Nucleus accumbens (tissue), 56 donors: Measurements from ENCODE around the gene TLE1.
"Not testable (repeated sequence)": the region's sequence is repeated elsewhere in the genome, so short reads cannot be mapped to it uniquely, and the experiment has no call there.

ENCODE experiments used
- DNase-seq, 56 donors: peaks; one replicate each; lab custom pipeline; 2025; lab: John Stamatoyannopoulos, UW

The TLE1 gene

DNA sequence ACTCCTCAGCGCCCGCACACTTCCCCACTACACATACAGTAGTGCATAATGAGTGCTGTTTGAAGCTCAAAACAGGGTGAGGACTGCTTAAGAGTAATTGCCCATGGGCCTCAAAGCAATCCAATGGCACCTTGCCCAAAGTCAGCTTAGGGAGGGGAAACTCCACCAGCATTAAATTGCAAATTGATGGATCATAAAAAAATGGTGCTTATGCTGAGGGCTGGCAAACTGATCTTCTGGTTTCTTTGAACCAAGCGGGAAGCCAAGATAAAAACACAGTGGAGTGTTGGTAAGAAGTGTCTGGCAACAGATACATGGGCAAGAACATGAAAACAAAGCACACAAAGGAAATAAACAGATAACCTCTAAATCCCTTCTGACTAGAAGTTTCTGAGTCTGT, 28.0 kb downstream of the TLE1 start:
- DNase-seq = no peak

DNA sequence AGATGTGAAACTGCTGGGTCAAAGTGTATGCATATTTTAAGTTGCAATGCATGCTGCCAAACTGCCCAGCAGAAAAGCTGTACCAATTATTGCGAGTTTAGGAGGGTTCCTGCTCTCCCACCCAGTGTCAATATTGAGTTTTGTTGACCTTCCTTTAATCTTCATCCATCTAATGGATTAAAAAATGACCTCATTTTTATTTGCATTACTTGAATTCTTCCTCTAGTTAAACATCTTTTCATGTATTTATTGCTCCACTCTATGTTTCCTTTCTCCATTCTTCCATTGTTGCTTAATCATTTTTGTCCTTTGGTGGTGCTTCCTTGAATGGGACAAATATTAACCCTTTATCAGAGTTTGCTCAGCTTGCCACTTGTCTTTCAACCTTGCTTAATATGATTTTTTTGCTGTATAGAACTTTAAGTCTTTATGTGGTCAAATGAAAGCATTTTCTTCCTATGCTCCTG, 32.4 kb downstream of the TLE1 start:
- no peak for DNase-seq

- no peak for DNase-seq
Measured at GRCh38 chr9:81656004-81656403, 33.3 kb downstream of the TLE1 start.

DNA sequence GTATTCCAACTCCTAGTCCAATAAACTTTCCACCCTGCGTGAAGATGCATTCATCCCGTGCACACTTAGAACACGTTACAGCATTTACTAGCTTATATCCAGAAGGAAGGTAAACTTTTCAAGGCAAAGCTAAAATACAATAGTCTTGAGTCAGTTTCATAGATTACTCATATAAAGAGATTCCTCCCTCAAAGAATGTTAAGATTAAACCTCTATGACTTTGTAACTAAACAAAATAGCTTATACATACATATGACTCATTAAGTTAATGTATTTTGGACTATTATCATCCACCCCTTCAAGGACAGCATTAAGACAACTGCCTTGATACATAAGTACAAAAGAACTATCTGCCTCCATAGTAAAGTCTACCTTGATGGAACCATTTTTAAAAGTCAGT, 36.1 kb downstream of the TLE1 start:
- DNase-seq = no peak

GRCh38 chr9:81652058-81652687, 37.2 kb downstream of the TLE1 start:
- no peak for DNase-seq

DNA sequence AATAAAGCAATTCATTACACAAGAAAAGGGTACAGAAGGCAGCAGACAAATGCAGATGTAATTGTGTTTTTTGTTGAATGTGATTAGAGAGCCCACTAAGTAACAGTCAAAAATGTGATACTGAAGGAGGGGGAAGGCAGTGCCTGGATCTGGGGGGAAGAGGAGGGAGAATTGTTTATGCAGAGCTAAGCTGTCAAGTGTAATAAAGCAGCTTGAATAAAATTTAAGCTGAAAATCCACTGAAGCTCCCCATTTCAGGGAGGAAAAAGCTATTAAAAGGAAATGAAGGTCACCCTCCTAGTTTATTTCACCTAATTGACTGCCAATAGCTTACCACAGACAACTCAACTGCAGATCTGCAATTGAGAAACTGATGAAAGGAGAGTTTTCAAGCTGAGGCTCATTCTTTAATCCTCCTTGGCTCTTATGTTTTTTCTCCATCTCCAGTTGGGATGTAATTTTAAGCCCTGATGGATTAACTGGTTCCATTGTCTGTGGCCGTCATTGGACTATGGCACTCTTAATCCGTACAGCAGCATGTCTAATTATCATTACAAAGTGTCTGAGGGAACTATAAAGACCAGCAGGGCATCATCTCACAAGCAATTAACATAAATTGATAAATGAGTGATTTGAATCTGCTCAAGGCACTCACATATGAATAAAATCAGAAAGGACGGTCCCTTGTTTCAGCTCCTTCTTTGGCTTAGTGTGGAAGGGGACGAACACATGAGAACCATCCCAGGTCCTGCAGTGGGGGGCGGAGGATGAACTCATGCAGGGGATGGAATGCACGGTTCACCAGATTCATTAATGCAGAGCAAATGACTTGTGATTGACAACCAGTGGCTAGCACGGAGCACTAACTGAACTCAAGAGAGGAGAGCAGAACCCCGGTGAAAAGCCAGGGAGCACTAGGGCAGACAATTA, 38.5 kb downstream of the TLE1 start:
- no peak for DNase-seq

DNA sequence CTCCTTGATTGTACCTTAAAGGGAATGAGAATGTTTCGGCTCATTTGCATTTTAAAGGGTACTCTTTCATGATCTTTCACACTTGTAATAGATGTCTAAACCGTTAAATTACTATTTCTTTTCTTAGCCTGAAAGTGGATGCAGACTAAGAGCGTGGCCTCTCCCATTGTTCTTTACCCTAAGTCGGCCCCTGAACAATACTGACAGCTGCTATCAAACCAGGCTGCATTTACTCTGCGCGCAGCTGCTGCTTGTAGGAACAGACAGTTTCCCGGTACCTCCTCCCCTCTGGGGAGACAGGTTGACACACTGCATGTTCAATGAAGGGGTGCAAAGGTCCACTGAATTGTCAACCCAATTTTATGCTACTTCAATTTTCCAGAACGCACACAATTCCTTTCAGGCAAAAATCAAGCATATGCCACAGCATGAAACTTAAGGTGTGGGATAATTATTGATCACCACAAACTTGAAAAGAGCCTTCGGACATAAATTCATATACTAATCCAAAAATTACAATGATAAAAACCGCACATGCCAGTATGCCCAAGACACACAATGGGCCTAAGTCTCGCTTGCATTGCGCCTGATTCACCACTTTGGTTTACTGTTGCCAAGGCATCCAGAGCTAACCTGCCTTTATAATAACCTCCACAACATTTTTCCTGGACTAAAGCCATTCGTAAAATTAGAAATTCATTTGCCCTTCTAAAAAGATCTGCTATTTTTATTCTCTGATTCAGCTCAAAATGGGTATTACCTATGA, 39.7 kb downstream of the TLE1 start:
- no peak for DNase-seq

- DNase-seq = no peak
Measured at GRCh38 chr9:81648891-81649290, 40.5 kb downstream of the TLE1 start.

DNA sequence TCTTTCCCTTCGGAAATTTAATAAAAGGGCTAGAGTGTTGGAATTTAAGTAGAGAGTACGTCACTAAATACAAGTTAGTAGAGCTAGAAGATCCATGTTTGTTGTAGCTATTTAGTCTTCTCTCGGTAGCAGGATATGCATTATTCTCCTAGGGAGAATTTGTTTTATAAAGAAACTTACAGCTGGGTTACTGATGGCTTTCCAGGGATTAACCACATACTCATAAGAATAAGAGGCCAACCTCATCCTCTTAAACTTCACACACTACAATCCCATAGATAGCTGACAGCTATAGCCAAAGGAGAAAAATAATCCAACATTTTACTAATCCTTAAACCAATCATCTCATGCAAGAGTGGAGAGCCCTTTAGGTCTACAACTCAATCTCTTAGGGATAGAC, 43.0 kb downstream of the TLE1 start:
- no peak for DNase-seq

GRCh38 chr9:81644513-81644912, 44.8 kb downstream of the TLE1 start:
- DNase-seq = not testable (repeated sequence)

- DNase-seq = no peak
Measured at GRCh38 chr9:81637276-81637675, 52.1 kb downstream of the TLE1 start.

DNA sequence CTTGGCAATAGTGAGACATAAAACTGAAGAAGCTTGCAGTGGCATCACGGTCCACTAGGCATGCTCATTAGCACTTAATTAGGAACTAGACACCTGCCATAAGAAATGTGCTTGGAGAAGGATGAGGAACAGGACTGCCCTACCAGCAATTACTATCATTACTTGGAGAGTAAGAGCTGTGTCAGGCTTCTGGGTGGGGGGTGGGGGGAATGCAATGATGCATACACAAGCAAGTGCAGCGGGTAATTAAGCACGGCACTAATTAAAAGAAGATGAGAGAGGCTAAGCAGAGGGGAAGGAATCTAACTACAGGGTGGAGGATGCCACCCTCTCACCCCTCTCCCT, 53.1 kb downstream of the TLE1 start:
- no peak for DNase-seq

DNA sequence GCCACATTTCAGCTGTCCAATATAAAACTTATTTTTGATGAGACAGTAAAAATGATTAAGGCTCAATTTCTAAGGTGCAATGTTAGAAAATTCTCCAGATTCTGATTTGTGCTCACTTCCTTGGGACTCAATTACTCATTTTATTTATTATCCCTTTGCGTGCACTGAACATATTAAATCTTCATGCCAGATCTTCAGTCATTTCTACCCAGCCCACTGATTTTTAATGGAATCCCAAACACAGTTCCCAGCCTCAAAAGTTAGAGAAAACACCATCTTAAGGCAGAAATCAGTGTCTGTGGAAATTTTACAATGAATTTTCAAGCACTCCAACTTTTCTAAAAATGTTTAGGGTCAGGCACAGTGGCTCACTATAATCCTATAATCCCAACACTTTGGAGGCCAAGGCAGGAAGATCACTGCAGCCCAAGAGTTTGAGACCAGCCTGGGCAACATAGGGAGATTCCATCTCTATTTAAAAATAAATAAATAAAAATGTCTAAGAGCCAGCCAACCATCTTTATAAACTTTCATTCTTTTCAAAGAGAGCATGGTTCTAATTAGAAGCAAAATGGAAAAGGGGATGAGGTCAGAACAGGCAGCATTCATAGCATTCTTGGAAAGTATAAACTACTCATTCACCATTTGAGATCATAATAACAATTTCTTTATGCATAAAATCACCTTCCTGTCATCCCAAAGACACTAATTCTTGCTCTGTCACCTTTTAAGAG, 53.7 kb downstream of the TLE1 start:
- DNase-seq = no peak

DNA sequence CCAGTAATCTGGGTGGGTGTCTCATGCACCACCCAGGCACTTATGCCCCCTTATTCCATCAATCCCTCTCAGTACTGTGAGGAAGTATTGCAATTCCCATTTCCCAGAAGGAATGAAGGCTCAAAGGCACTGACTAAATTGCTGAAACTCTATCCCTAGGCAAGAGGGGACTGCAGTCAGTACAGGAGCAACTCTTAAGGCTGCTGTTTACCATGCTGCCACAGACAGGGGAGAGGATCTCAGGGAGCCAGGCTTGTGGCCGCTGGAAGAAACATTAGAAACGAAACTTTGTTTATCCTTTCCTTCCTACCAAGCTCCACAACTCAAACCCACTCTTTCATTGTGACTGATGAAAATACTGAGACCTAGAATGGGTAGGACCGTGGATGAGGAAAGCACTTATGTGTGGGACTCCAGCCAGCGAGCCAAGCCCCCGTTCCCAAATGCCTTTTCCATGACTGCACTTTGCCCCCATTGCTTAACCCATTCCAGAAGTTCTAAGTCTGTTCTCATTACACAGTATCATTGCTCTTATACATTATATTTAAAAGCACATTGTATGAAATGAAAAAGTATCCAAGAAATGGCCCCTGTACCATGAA, 54.3 kb downstream of the TLE1 start:
- no peak for DNase-seq

DNA sequence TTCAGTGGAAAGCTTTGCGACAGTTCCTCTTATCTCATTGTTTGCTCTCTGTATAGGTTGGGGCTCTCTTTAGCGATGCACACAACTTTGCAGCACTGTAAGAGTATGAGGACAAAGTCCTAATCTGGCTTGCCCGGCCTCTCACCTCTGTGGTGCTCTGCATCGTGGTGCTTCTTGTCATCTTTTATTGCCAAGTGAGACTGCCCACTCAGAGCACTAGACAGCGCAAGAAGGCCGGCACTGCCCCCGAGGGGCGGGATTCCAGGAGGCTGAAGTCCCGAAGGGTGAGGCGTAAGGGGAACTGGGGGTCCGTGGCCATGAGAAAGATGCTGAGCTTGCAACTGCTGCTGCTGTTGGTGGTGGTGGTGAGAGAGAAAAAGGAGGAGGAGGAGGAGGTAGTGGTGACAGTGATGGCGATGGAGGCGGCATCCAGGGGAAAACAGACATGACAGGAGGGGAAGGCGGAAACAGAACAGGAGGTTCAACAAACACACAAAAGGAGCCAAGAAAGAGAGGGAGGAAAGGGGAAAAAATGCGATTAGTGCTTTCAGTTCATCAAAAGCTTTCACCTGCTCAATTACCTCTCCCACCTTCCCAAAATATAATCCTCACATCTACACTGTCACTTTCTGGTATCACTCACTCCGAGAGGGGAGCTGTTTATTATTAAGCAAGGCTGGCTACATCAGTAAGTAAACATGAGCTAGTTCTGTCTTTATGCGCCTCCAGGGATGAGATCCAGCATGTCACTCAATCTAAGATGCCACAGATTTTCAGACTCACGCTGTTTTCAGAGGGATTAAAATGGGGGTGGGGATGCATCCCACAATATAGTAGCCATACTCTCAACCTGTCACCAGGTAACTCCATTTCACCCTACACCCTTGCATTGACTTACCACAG, 55.1 kb downstream of the TLE1 start:
- peak in 5 of 56 donors; percentile 6 to 29 (median 17) for DNase-seq

GRCh38 chr9:81632599-81632998, 56.7 kb downstream of the TLE1 start:
- DNase-seq = no peak

GRCh38 chr9:81631218-81631745, 58.1 kb downstream of the TLE1 start:
- DNase-seq = no peak

- no peak for DNase-seq
Measured at GRCh38 chr9:81629440-81629839, 59.9 kb downstream of the TLE1 start.

GRCh38 chr9:81628897-81629296, 60.5 kb downstream of the TLE1 start:
- no peak for DNase-seq
